HepG2 (cell line): Measurements from ENCODE around the gene MST1. TPM values are rescaled to one million over a fixed set of nuclear protein-coding genes. Genes with fewer than 3 reads are reported as not detected.

ENCODE experiments used
- CENPT ChIP-seq: sonication (generic); formaldehyde crosslinking; IDR thresholded peaks from 2 replicates; pipeline ENCODE4 v1.8.0; 2022; ENCODE audit warnings: low read depth, mild to moderate bottlenecking, moderate library complexity, missing genetic modification reagents
- ESRRA ChIP-seq: sonication (generic); formaldehyde crosslinking; IDR thresholded peaks from 2 replicates; pipeline ENCODE4 v1.5.1; 2020; ENCODE audit warnings: mild to moderate bottlenecking, low read depth, missing genetic modification reagents
- GFI1 ChIP-seq: sonication (generic); formaldehyde crosslinking; IDR thresholded peaks from 2 replicates; pipeline ENCODE4 v1.5.0; 2020; ENCODE audit warnings: missing genetic modification reagents, mild to moderate bottlenecking, borderline replicate concordance
- HNRNPL ChIP-seq: fragments of 200-400 bp; formaldehyde crosslinking; IDR thresholded peaks from 2 replicates; pipeline ENCODE4 v1.6.1; 2017; ENCODE audit warnings: mild to moderate bottlenecking, low read depth, low read length
- KDM2A ChIP-seq: sonication (generic); formaldehyde crosslinking; IDR thresholded peaks from 2 replicates; pipeline ENCODE4 v1.4.0; 2020; ENCODE audit warnings: low read depth, missing genetic modification reagents, borderline replicate concordance
- MLX ChIP-seq: IDR thresholded peaks from 2 replicates; pipeline ENCODE4 v1.6.1; 2016
- RAD21 ChIP-seq: fragments of 450-650 bp; formaldehyde crosslinking; IDR thresholded peaks from 2 replicates; pipeline ENCODE4 v1.5.0; 2020; ENCODE audit warnings: mild to moderate bottlenecking
- SMARCC2 ChIP-seq: fragments of 450-650 bp; IDR thresholded peaks from 2 replicates; pipeline ENCODE4 v1.6.1; 2017; ENCODE audit warnings: antibody characterized with exemption, mild to moderate bottlenecking
- SRSF4 ChIP-seq: fragments of 200-400 bp; formaldehyde crosslinking; IDR thresholded peaks from one replicate; pipeline ENCODE4 v1.6.1; 2018; ENCODE audit warnings: mild to moderate bottlenecking, low read depth, low read length, moderate library complexity; ENCODE audit not compliant: poor library complexity, severe bottlenecking
- TCF7 ChIP-seq: sonication (generic); IDR thresholded peaks from 2 replicates; pipeline ENCODE4 v1.6.1; 2016; ENCODE audit warnings: antibody characterized with exemption, low read depth
- ZNF138 ChIP-seq: sonication (generic); formaldehyde crosslinking; IDR thresholded peaks from 2 replicates; pipeline ENCODE4 v1.5.0; 2020; ENCODE audit warnings: mild to moderate bottlenecking, low read depth, missing genetic modification reagents
- ZNF432 ChIP-seq: sonication (generic); formaldehyde crosslinking; IDR thresholded peaks from 2 replicates; pipeline ENCODE4 v1.5.0; 2020; ENCODE audit warnings: missing genetic modification reagents, mild to moderate bottlenecking, borderline replicate concordance
- ZNF646 ChIP-seq: sonication (generic); formaldehyde crosslinking; IDR thresholded peaks from 2 replicates; pipeline ENCODE4 v1.9.0; 2021; ENCODE audit warnings: mild to moderate bottlenecking, missing genetic modification reagents
- ZNF761 ChIP-seq: sonication (generic); formaldehyde crosslinking; conservative IDR thresholded peaks from 2 replicates; pipeline ENCODE4 v1.4.0; 2020; ENCODE audit warnings: mild to moderate bottlenecking, missing genetic modification reagents
- polyA plus RNA-seq, 8 experiments: library from polyadenylated mRNA; depleted of rRNA in 3 of 8; stranded (reverse) in 7 of 8; unstranded in 1 of 8; fragments of >200 nt; fragmentation: Illumina TruSeq in 4 of 8; extraction: Trizol in 4 of 8; gene quantifications; 2 replicates each; pipeline versions ENCODE4 v1.2.1 to v1.2.3, GENCODE V29; 2011 to 2016; ENCODE audit warnings: low read depth in 4 of 8, missing spikeins in 1 of 8, mixed read lengths in 1 of 8; ENCODE audit not compliant: insufficient read depth in 1 of 8
- total RNA-seq, 5 experiments: library from RNA; depleted of rRNA; stranded (reverse); fragments of >200 nt; fragmentation: Illumina TruSeq; extraction: Trizol; gene quantifications; 2 replicates each; pipeline ENCODE4 v1.2.3, GENCODE V29; 2016; ENCODE audit warnings: low read depth in 1 of 5
- TF ChIP-seq, protein P1 (sequence below): sonication (generic); formaldehyde crosslinking; IDR thresholded peaks from 2 replicates; pipeline ENCODE4 v1.5.0; 2020; ENCODE audit warnings: mild to moderate bottlenecking, missing genetic modification reagents, borderline replicate concordance

Gene MST1
- total and polyA plus RNA-seq, 2 of the 13 experiments (the other 11 are each of a cell fraction or from before 2014, with no cell fraction given) = 189 to 452 TPM

GRCh38 chr3:49703443-49703927, 14.2 kb upstream of the MST1 start (continued):
- no peak for TF ChIP-seq ZNF646 (CRISPR knock-in tag)
- 0 out of 2 replicates have a peak, but pooled peaks have one; percentile 55 for TF ChIP-seq HNRNPL
- TF ChIP-seq MLX (CRISPR knock-in tag) = no peak
- TF ChIP-seq ZNF432 (CRISPR knock-in tag) = no peak
- TF ChIP-seq SRSF4 = no peak
- TF ChIP-seq, protein P1, sequence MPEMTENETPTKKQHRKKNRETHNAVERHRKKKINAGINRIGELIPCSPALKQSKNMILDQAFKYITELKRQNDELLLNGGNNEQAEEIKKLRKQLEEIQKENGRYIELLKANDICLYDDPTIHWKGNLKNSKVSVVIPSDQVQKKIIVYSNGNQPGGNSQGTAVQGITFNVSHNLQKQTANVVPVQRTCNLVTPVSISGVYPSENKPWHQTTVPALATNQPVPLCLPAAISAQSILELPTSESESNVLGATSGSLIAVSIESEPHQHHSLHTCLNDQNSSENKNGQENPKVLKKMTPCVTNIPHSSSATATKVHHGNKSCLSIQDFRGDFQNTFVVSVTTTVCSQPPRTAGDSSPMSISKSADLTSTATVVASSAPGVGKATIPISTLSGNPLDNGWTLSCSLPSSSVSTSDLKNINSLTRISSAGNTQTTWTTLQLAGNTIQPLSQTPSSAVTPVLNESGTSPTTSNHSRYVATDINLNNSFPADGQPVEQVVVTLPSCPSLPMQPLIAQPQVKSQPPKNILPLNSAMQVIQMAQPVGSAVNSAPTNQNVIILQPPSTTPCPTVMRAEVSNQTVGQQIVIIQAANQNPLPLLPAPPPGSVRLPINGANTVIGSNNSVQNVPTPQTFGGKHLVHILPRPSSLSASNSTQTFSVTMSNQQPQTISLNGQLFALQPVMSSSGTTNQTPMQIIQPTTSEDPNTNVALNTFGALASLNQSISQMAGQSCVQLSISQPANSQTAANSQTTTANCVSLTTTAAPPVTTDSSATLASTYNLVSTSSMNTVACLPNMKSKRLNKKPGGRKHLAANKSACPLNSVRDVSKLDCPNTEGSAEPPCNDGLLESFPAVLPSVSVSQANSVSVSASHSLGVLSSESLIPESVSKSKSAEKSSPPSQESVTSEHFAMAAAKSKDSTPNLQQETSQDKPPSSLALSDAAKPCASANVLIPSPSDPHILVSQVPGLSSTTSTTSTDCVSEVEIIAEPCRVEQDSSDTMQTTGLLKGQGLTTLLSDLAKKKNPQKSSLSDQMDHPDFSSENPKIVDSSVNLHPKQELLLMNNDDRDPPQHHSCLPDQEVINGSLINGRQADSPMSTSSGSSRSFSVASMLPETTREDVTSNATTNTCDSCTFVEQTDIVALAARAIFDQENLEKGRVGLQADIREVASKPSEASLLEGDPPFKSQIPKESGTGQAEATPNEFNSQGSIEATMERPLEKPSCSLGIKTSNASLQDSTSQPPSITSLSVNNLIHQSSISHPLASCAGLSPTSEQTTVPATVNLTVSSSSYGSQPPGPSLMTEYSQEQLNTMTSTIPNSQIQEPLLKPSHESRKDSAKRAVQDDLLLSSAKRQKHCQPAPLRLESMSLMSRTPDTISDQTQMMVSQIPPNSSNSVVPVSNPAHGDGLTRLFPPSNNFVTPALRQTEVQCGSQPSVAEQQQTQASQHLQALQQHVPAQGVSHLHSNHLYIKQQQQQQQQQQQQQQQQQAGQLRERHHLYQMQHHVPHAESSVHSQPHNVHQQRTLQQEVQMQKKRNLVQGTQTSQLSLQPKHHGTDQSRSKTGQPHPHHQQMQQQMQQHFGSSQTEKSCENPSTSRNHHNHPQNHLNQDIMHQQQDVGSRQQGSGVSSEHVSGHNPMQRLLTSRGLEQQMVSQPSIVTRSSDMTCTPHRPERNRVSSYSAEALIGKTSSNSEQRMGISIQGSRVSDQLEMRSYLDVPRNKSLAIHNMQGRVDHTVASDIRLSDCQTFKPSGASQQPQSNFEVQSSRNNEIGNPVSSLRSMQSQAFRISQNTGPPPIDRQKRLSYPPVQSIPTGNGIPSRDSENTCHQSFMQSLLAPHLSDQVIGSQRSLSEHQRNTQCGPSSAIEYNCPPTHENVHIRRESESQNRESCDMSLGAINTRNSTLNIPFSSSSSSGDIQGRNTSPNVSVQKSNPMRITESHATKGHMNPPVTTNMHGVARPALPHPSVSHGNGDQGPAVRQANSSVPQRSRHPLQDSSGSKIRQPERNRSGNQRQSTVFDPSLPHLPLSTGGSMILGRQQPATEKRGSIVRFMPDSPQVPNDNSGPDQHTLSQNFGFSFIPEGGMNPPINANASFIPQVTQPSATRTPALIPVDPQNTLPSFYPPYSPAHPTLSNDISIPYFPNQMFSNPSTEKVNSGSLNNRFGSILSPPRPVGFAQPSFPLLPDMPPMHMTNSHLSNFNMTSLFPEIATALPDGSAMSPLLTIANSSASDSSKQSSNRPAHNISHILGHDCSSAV = no peak
- TF ChIP-seq ZNF138 (CRISPR knock-in tag) = no peak
- no peak for TF ChIP-seq TCF7
- no peak for TF ChIP-seq SMARCC2
- TF ChIP-seq RAD21 = peak; percentile 85
- no peak for TF ChIP-seq ESRRA
- TF ChIP-seq KDM2A (CRISPR knock-in tag) = no peak
- TF ChIP-seq ZNF761 (CRISPR knock-in tag) = no peak
- TF ChIP-seq GFI1 = no peak
- TF ChIP-seq CENPT (CRISPR knock-in tag) = no peak
